Measurements from ENCODE around the gene TNFRSF1B.

TNFRSF1B gene

DNA sequence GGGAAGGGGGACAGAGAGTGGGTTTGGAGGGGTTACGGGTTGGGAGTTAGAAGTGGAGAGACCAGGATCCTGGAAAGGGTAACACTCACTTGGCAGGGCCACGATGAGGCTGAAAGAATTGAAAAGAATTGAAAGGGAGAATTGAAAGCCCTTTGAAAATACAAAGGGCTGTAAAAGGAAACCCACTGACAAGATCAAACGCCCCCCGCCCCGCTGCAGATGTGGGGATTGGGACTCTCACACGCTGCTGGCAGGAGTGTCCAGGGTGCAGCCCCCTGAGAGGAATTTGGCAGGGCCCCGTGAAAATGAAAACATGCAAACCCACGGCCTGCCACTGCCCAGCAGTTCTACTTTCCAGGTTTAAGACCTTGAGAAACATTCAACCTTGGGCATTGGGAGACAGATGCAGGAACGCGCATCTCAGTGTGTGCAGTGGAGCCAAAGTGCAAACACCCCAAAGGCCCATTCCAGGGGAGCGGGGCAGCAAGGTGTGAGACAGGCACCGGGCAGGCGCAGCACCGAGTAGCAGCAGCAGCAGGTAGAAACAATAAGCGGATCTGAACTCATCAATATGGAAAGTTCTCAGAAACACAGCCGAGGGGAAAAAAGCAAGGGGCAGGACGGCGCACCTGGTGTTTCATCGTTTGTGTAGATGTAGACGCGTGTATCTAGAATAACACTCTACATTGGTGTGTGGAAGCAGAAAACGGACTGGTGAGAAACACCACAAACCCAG lies 8.3 kb upstream of the TNFRSF1B start:
- DNase-seq (no peak), ATAC-seq (no peak)

DNA sequence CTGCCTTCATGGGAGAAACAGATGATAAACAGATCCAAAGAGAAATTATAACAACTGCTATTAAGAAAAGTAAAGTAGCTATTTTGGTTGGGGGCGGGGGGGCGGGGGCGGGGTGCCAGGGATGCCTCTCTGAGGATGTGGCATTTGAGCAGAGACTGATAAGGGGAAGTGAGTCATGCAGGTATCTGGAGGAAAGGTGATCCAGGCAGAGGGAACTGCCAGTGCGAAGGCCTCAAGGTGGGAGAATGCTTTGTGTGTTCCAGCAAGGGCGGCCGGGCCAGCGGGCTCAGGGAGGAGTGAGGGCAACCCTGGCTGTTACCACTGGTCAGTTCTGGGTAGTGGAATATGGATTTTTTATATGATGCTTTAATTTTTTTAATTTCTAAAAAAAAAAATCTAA lies 7.0 kb upstream of the TNFRSF1B start:
- DNase-seq (no peak), ATAC-seq (no peak)

DNA sequence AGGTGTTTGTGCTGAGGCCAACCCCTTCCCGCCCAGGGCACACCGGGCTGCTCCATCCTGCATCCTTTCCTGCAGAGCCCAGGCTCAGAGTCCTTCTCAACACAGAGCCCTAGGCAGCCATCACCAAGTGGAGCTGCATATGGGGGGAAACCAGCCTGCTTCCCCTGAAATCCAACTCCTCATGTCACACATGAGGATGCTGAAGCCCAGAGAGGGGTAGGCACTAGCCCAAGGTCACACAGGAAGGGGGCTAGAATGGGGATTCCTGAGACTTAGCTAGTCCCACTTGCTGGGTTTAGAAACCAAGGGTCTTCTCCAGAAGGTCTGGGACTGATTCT lies 5.5 kb upstream of the TNFRSF1B start:
- DNase-seq (no peak), ATAC-seq (no peak)

DNA sequence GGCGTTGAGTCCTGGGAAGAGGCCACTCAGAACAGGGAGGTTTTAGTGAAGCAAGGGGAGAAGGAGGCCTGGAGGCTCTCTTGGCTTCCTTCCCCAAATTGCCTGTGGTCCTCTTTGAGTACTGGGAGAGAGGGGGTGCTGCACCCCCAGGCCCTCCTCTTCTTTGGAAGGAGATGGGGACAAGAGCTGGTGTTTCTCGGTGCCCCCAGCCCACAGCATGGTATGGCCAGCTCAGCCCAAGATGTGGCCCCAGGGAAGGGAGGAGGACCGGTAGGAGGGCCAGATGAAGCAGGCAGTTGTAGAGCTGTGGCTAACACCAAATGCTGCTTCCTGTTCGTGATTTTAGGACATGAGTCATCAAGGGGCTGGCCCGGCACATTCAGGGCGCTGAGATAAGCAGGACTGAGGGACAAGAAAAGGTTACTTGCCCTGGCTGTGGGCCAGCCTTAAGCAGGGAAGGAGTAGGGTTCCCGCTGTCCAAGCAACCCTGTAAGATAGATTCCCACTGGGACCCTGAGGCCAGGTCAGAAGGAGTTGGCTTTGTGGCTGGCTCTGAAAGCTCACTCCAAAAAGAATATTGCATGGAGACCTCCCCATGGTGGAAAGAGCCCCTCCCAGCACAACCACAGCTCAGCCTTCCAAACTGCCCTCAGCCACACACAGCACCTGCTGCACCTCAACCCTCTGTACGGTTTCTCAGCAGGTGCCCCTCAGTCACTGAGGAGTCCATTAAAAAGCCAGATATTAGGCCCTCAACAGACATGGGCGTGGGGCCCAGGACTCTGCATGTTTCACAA lies 4.9 kb upstream of the TNFRSF1B start:
- DNase-seq: peak; percentile 82
- peak; percentile 90 for ATAC-seq

DNA sequence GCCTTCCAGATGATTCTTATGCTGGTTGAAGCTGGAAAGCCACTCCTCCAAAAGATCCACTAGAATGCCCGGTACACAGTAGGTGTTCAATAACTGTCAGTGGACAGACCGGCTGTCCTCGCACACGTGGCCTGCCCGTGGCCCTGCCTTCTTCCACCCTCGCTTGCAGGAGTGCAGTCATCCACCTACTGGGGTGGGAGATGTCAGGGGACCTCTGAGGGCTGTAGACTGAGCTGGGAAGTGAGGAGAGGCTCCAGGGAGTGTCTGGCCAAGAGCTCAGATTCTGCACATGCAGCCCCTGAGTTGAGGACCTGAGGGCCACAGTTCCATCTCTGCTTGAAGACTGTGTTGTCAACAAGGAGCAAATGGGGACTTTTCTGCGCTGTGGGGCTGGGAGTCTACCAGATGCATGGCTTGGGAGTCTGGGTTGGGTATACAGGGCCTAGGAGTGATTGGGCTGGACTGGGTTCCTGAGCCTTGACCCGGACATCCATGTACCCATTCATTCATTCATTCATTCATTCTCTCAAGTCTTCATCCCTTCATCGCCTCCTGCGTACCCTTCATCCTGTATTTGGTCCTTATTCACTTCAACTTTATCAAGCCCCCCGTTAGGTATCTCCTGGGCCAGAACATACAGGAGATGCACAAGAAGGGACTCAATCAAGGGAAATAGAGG lies 4.2 kb upstream of the TNFRSF1B start:
- ATAC-seq: no peak
- DNase-seq: no peak

DNA sequence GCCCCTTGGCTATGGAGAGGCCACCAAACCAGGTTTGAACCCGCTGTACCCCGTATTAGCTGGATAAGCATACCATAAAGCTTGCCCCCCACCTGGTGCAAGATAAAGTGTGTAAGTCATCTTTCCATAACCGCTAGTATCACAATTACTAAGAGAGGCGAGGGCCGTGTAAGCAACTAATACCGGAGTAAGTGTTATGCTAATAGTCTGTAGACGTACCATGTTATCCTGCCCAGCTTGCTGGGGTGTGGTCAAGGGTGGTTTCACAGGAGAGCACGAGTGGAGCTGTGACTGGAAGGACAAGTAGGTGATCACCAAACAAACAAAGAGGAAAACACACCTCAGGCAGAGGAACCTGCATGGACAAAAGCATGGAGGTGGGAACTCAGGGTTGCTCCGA lies 3.6 kb upstream of the TNFRSF1B start:
- ATAC-seq (peak; percentile 11), DNase-seq (peak; percentile 38)

DNA sequence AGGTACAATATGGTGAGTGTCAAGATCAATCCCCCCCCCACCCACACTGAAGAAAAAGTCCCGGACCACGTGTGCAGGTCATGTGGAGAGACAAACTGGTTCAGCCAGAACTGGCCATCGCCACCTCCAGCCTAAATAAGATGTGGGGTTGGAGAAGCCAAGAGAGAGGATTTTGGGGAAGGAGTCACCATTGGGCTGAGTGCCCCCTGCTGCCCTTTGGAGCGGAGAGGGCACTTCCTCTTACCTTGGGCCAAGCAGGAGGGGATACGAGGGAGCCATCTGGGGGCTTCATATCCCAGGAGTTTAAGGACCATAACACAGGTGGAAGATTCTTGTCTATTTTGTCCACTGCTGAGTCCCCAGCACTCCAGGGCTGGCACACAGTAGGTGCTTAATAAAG lies 2.6 kb upstream of the TNFRSF1B start:
- DNase-seq (no peak), ATAC-seq (no peak)

DNA sequence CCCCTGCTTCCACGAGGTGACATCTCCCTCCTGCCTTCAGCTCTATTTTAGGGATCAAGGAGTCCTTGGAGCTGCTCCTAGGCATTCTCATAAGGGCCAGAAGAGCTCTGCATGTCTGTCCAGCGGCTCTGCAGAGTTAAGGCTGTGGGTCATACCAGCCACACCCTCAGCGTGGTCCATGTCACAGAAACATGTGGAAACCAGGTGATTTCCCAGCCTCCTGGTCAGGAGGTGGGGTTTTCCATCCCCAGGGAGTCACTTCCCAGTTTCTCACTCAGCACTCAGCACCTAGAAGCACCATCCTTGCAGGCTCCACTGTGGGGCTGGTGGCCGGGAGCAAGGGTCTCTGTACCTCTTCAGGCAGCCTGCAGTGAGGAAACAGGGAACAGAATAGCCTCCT lies 1.4 kb upstream of the TNFRSF1B start:
- ATAC-seq (no peak), DNase-seq (no peak)

DNA sequence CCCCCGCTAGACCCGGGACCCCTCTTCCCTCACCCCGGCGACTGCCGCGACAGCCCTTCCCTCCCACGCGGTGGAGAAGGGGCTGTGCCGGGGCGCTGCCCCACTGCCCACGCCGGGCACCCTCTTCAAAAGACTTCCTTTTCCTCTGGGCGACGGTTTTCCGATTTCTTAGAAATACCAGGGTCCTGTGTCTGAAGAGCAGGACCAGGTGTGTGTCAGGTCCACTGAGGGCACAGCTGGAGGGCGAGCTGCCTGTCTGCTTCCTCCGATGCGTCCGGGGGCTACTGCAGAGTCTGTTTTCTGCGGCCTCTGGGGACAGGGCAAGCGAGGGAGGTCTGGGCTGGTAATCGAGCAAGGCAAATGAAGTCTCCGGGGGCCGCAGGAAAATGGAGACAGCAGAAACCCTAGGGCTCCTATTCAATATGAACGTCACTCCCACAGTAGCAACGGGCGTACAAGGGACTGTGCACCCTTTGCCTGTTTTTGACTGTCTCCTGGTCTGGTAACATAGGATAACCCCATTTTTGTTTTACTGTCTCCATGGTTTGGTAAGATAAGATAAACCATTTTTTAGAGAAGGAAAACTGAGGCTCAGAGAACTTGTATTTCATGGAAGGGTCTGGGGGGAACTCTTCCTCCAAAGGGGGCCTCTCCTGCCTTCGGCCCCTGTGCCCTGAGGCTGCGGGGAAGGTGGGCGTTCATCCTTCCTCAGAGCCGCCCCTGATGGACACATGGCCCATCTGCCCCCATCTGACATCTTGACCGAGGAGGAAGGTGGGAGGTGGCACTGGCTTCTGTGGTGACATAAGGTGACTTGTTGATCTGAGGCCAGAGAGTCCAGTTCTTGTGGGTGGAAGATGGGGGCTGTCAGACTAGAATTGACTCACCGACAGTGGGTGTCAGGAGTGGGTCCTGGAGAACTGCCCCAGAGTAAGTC lies 970 bp downstream of the TNFRSF1B start:
- peak; percentile 43 for DNase-seq
- no peak for ATAC-seq

DNA sequence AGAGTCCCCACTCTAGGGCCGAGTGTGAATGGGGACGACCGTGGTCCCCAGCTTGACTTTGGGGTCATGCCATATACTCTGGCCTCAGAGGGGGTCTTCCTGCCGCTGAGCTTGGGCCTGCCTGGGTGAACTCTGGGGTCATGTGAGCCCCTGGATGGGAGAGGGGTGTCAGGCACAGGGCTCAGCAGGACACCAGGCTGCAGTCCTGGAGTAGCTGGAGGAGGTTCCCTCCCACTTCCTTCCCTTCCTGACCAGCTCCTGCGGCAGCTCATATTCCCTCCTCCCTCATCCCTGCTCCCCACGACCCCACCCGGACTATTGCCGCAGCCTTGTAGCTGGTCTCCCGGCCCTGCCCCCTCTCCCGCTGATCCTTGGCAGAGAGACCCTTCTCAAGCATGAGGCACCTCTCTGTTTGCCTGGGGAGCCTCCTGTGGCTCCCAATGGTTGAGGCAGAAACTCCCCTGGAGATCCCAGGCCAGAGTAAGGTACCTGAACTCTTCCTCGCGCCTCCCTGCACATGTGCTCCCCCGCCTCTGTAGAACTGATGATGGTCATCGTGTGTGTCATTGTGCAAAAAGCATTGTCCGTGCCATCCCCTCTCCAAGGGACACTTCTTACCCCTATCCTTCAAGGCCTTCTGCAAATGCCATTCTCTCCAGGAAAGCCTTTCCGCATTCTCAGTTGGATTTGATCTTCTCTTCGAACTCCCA lies 1.8 kb downstream of the TNFRSF1B start:
- ATAC-seq: no peak
- no peak for DNase-seq

DNA sequence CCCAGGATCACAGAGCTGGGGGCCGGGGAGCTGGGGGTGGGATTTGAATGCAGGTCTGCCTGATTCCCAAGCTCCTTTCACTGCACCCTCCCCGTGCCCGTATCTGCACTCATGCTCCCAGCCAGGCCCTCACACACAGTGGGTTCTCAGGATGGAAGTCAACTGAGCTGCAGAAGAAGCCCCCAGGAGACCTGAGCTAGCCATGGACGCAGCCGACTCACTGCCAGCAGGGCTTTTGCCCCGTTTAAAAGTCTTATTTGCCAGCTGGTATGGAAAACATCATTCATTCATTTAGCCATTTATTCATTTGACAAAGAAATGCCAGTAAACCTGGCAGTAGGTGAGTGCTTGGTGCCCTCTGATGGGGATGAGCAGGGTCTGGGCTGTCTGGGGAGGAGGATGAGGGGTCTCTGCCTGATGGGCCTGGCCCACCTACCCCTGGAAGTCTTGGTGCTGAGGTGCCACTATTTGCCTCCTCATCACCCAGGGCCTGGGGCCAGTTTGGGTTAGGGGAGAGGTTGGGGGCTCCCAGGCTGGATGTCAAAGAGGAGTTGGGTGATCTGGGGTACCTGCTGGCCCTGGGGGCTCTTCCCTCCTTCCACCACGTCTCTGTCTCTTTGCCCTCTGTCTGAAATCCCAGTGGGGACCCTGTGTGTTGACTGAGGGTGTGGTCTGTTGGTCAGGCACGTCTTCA lies 2.8 kb downstream of the TNFRSF1B start:
- DNase-seq: no peak
- no peak for ATAC-seq

DNA sequence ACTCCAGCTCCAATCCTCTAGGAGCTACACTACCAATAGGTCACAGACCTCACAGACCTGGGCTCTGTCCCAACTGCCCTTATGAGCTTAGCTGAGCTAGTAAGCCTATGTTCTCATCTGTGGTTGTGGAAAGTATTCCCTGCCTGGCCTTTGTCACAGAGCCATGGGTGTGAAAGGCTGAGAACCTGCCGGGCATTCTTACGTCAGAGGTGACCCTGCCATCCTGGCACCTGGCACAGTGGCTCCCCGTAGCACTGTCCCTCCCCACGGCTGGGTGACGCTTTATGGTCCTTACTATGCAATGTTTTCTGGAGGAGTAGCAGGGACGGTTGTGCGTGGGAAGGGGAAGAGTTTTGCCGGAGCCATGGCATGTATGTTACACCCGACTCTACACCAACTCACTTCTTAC lies 3.5 kb downstream of the TNFRSF1B start:
- ATAC-seq: no peak
- no peak for DNase-seq

DNA sequence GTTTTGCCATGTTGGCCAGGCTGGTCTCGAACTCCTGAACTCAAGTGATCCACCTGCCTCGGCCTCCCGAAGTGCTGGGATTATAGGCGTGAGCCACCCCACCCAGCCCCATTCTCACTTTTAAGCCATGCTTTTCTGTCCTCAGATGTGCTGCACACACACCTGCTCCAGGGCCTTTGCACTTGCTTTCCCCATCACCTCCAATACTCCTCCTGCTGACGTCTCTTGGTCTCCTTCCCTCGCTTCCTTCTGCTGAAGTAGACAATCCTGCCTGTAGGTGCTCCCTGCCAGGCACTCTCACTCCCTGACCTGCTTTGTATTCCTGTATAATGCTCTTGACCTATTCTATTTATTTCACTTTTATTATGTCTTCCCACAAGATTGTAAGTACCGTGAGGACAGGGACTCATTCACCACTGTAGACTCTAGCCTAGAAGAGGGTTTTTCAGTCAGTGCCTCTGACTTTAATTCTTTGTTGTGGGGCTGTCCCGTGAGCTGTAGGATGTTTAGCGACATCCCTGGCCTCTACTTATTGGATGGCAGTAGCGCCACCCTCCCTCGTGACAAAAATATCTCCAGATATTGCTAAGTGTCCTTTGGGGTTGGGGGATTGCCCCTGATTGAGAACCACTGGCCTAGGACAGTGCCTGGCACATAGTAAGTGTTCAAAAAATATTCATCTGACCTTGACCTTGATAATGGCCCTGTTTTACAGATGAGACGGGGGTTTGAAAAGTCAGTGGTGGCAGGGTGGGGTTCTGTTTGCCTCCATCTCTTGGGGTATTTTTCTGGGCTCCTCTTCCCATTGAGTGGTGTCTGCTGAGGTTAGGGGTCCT lies 4.6 kb downstream of the TNFRSF1B start:
- no peak for DNase-seq
- peak; percentile 41 for ATAC-seq

DNA sequence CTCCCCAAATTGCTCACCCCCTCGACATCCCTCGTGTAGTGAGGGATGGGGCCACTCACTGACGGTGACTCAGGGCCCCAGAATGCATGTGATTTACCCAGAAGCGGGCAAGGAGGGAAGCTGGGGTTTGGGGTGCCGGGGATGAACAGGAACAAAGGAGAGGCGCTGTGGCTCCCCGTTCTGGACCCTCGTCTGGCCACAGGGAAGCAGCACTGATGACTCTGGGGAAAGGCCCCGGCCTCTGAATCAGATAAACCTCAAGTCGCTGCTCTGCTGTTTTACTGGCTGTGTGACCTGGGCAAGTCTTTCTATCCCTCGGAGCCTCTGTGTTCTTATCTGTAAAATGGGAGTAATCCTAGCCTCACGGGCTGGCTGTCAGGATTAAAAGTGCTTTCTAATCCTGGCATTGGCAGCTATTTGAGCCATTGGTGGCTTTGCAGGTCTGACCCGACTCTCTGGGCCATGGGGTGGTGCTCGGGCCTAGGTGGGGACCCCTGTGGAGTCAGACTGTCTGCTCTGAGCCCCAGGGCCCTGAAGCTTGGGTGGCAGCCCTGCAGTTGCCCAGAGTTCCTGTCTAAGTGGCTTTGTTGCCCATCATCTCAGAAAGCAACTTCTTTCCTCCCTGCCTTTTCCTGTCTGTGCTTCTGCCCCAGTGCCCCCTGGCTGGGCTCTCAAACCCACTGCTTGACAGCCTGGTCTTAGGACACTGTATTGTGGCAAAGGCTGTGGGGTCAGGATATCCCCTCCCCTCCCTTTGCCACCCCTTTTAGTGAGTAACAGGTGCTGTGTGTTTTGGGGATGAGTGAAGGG lies 5.5 kb downstream of the TNFRSF1B start:
- DNase-seq: peak; percentile 52

DNA sequence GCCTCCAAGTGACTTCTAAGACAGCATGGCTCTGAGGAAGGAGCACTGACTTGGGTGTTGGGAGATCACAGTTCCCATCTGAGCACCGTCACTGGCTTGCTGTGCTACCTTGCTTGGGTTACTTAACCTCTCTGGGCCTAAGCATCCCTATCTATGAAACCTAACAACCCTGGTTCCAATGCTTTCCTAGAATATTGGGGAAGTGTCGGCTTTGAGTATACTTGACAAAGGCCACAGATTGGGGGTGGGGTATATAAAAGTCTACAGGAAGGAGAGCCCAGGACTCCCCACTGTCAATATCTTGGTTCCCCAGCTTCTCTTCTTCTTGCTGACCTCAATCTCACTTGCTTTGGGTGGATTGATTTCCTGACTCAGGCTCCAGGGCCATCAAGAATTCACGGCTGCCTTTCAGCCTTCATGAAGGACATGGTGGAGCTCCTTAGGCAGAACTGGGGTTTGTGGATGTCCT lies 6.3 kb downstream of the TNFRSF1B start:
- DNase-seq (no peak), ATAC-seq (no peak)

More for the DNA sequence above, 5.5 kb downstream of the TNFRSF1B start:
- peak; percentile 24 for ATAC-seq

DNA sequence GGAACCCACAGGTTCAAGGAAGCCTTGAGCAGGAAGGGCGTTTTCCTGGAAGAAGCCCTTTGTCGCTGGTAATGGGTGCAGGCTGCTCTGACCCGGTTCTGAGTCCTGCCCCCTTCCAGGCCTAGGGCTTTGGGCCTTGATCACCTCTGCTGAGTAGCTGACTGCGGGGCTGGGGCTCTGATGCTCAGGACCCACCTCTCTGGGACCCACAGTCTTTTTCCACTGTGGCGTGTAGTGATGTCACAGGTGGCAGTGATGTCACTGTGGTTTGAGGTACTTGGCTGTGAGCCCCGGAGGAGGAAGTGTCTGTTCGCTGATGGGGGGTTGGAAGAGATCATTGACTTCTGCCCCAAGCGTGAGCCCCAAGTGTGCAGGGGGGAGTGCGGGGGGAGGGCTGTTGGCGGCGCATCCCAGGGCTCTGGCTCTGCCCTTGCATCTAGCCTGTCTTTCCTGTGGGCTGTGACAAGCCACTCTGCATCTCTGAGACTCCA lies 6.9 kb downstream of the TNFRSF1B start:
- peak; percentile 34 for ATAC-seq
- DNase-seq: peak; percentile 92

DNA sequence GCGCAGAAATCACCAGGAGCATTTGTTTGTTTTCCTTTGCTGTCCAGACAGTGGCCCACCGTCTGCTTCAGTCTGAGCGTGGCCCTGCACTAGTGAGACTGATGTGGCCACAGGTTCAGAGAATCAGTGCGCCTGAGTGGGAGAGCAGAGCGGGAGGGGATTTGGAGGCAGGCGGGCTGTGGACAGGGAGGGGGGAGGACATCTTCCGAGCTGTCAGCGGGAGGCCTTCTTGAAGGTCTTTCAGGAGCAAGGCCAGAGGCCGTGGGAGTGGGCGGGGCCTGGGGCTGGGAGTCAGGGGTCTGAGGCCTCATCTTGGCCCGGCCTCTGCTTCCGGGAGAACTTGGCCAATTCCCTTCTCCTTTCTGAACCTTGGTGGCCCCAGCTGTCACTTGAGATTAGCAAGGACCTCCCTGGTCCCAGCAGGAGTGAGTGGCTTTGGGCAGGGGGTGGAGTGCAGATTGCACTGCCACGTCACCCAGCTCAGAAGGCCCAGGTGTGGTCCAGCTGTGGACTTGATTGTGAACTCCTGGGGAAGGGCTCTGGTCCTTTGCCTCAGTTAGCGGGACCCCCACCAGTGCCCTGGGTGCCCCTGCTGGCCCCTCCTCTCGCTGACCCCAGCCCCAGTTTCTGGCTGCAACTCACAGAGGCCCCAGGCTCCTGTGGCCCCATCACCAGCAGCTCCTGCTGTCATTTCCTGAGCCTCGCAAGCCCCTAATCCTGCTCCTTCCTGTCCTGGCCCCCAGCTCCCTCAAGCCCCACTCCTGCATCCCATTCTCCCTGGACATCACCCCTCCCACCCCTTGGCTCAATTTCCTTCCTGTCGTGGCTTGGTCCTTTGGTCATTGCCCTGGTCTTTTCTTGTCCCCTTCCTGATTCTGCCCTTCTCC lies 8.4 kb downstream of the TNFRSF1B start:
- ATAC-seq: no peak
- no peak for DNase-seq
